Mucosa of descending colon (tissue), 3 donors: ENCODE results near the gene ELMO2. TPM values are rescaled to one million over a fixed set of nuclear protein-coding genes. Genes with fewer than 3 reads are reported as not detected.

Source experiments
- ATAC-seq: fragments of 200-7000 bp; cut with Tn5 transposase; one replicate; pipeline ENCODE4 v1.9.1; 2020; ENCODE audit warnings: mild to moderate bottlenecking, moderate library complexity
- DNase-seq, 3 donors: peaks; one replicate each; pipeline ENCODE4 v3.0.0-alpha.2; 2020
- H3K36me3 ChIP-seq: fragments of 200-600 bp; one replicate; pipeline ENCODE4 v1.8.0; 2021; ENCODE audit warnings: low read depth, mild to moderate bottlenecking
- H3K4me1 ChIP-seq: fragments of 200-600 bp; one replicate; pipeline ENCODE4 v1.8.0; 2021; ENCODE audit warnings: low read depth, mild to moderate bottlenecking
- H3K4me3 ChIP-seq: fragments of 200-600 bp; one replicate; pipeline ENCODE4 v1.8.0; 2021; ENCODE audit warnings: mild to moderate bottlenecking
- H3K9me3 ChIP-seq: fragments of 200-600 bp; one replicate; pipeline ENCODE4 v1.8.0; 2021; ENCODE audit warnings: mild to moderate bottlenecking
- CTCF ChIP-seq: fragments of 200-600 bp; IDR thresholded peaks from one replicate; pipeline ENCODE4 v1.8.0; 2022; ENCODE audit warnings: antibody characterized with exemption, mild to moderate bottlenecking
- intact Hi-C, 2 donors: fragments of 100-400 bp; cut with DNase I in 1 of 2; cut with micrococcal nuclease in 1 of 2; formaldehyde crosslinking; loops; one replicate each; pipeline versions ENCODE4 v1.11.0 to v1.11.1; 2022; cut with DNase I, micrococcal nuclease
- total RNA-seq, 3 donors: library from RNA; stranded (reverse); fragmentation: NEBNext Ultra II Directional in 2 of 3; extraction: Animal tissue kit (Norgen Biotek cat#: 25700) in 2 of 3; gene quantifications; one replicate each; pipeline versions ENCODE4 v1.2.1 to v1.2.4, GENCODE V29; 2021 to 2023
- donor health status: DM: no; HTN: no; CAD: no; lungs with moderate emphysema.
- donor health status: DM: no; HTN: no; CAD: no.
- donor health status: DM: no; HTN: yes; CAD: no.

Gene ELMO2
- total RNA-seq, 3 donors from 2014 or later, result 21.2 to 46.6 (median 27.1) TPM

- Histone ChIP-seq H3K4me1 (no peaks in the 10 kb centered on the region), H3K9me3 (no peaks in the 10 kb centered on the region), H3K36me3 (no peaks in the 10 kb centered on the region), H3K4me3 (no peak overlapping the region)
- DNase-seq, result no peak
- no peak for TF ChIP-seq CTCF
- intact Hi-C loops, result no loop called here
- ATAC-seq, result peak; percentile 20
These were observed 56.7 kb downstream of the ELMO2 start for GRCh38 chr20:46349742-46350056.

GRCh38 chr20:46349035-46349741 is 57.2 kb downstream of the ELMO2 start:
- intact Hi-C loops, result no loop called here
- Histone ChIP-seq H3K9me3 (no peaks in the 10 kb centered on the region), H3K4me3 (no peak overlapping the region), H3K4me1 (no peaks in the 10 kb centered on the region), H3K36me3 (no peaks in the 10 kb centered on the region)
- peak; percentile 37 for TF ChIP-seq CTCF
- ATAC-seq (peak; percentile 64), DNase-seq (peak in 2 of 3 donors; percentile 55 to 67)

GRCh38 chr20:46347841-46348803 is 58.3 kb downstream of the ELMO2 start:
- ATAC-seq, result no peak
- no peaks in the 10 kb centered on the region for H3K36me3 ChIP-seq
- no peak for DNase-seq
- no peaks in the 10 kb centered on the region for H3K9me3 ChIP-seq
- TF ChIP-seq CTCF, result no peak
- no peak overlapping the region for H3K4me3 ChIP-seq
- no peaks in the 10 kb centered on the region for H3K4me1 ChIP-seq
- intact Hi-C loops, result no loop called here

GRCh38 chr20:46346770-46347169 is 59.6 kb downstream of the ELMO2 start:
- Histone ChIP-seq H3K4me3 (no peak overlapping the region), H3K4me1 (no peaks in the 10 kb centered on the region), H3K9me3 (no peaks in the 10 kb centered on the region), H3K36me3 (no peaks in the 10 kb centered on the region)
- ATAC-seq (no peak), DNase-seq (no peak)
- intact Hi-C loops, result no loop called here
- TF ChIP-seq CTCF, result no peak

- ATAC-seq (no peak), DNase-seq (no peak)
- no peak for TF ChIP-seq CTCF
- Histone ChIP-seq H3K4me1 (no peaks in the 10 kb centered on the region), H3K9me3 (no peaks in the 10 kb centered on the region), H3K4me3 (no peak overlapping the region), H3K36me3 (no peaks in the 10 kb centered on the region)
- intact Hi-C loops, result no loop called here
These were observed 61.8 kb downstream of the ELMO2 start for GRCh38 chr20:46344488-46345162.
